GM18511 (cell line): ENCODE measurements around the gene NT5M.
"Not testable (repeated sequence)": the region's sequence is repeated elsewhere in the genome, so short reads cannot be mapped to it uniquely, and the experiment has no call there.

Source experiments
- ATAC-seq: cut with Tn5 transposase; IDR thresholded peaks from one replicate; pipeline ENCODE4 v1.9.1; 2021; ENCODE audit warnings: mild to moderate bottlenecking, moderate library complexity; ENCODE audit not compliant: unreplicated experiment

NT5M gene

GRCh38 chr17:17301659-17302058 is 1.5 kb upstream of the NT5M start:
- ATAC-seq: not testable (repeated sequence)

- no peak for ATAC-seq
These were observed 796 bp downstream of the NT5M start for GRCh38 chr17:17303847-17304490.

- no peak for ATAC-seq
These were observed 1.4 kb downstream of the NT5M start for GRCh38 chr17:17304521-17304985.

- ATAC-seq: peak; percentile 69
These were observed 2.2 kb downstream of the NT5M start for GRCh38 chr17:17305281-17305801.

- ATAC-seq: no peak
These were observed 6.2 kb downstream of the NT5M start for GRCh38 chr17:17309356-17309755.

- ATAC-seq: no peak
These were observed 10.3 kb downstream of the NT5M start for GRCh38 chr17:17313350-17313991.

GRCh38 chr17:17314501-17315071 is 11.4 kb downstream of the NT5M start:
- no peak for ATAC-seq

GRCh38 chr17:17315142-17315821 is 12.1 kb downstream of the NT5M start:
- no peak for ATAC-seq

GRCh38 chr17:17320188-17320910 is 17.2 kb downstream of the NT5M start:
- no peak for ATAC-seq

GRCh38 chr17:17320911-17321220 is 17.7 kb downstream of the NT5M start:
- no peak for ATAC-seq

- no peak for ATAC-seq
These were observed 18.3 kb downstream of the NT5M start for GRCh38 chr17:17321356-17322025.

- no peak for ATAC-seq
These were observed 19.6 kb downstream of the NT5M start for GRCh38 chr17:17322516-17323510.

GRCh38 chr17:17324616-17325015 is 21.4 kb downstream of the NT5M start:
- ATAC-seq: no peak

- no peak for ATAC-seq
These were observed 22.1 kb downstream of the NT5M start for GRCh38 chr17:17325228-17325627.

- ATAC-seq: no peak
These were observed 22.6 kb downstream of the NT5M start for GRCh38 chr17:17325816-17326215.

- ATAC-seq: no peak
These were observed 23.2 kb downstream of the NT5M start for GRCh38 chr17:17326275-17326875.

GRCh38 chr17:17328251-17328650 is 25.1 kb downstream of the NT5M start:
- ATAC-seq: no peak

GRCh38 chr17:17341452-17341851 is 38.3 kb downstream of the NT5M start:
- no peak for ATAC-seq
